Cardiac fibroblast (primary cell): ENCODE measurements around the gene SAAL1.

Experiments
- DNase-seq, 2 donors: peaks; one replicate each; pipeline versions ENCODE4 v3.0.0 to v3.0.0-alpha.2; 2010; ENCODE audit warnings: low read depth in 2 of 2
- H3K4me3 ChIP-seq, 2 donors: replicated peaks in 1 of 2; 1 replicate in 1 of 2; 2 replicates in 1 of 2; pipeline ENCODE4 v1.5.1; 2011; ENCODE audit warnings: low read depth in 2 of 2, low read length in 2 of 2, mild to moderate bottlenecking in 2 of 2, moderate library complexity in 1 of 2
- CTCF ChIP-seq: IDR thresholded peaks from one replicate; pipeline ENCODE4 v1.5.1; 2011; ENCODE audit warnings: low read depth, mild to moderate bottlenecking, low read length, inconsistent platforms

SAAL1 gene

GRCh38 chr11:18108254-18108653 is 2.4 kb upstream of the SAAL1 start:
- DNase-seq: no peak
- no peak overlapping the region for H3K4me3 ChIP-seq
- no peak for TF ChIP-seq CTCF

- no peak overlapping the region for H3K4me3 ChIP-seq
- no peak for TF ChIP-seq CTCF
Measured at GRCh38 chr11:18106688-18107087, 806 bp upstream of the SAAL1 start.

GRCh38 chr11:18105086-18105801 is 638 bp downstream of the SAAL1 start:
- peak overlapping the region; percentile 81 to 98 for H3K4me3 ChIP-seq
- no peak for TF ChIP-seq CTCF
- peak in 1 of 2 donors; percentile 2 for DNase-seq

More at GRCh38 chr11:18106688-18107087, 806 bp upstream of the SAAL1 start:
- peak in 1 of 2 donors; percentile 27 for DNase-seq

- TF ChIP-seq CTCF: no peak
- no peak overlapping the region for H3K4me3 ChIP-seq
- DNase-seq: no peak
Measured at GRCh38 chr11:18100926-18101656, 4.8 kb downstream of the SAAL1 start.

- no peak for TF ChIP-seq CTCF
- H3K4me3 ChIP-seq: no peak overlapping the region
- DNase-seq: no peak
Measured at GRCh38 chr11:18093959-18094358, 11.9 kb downstream of the SAAL1 start.

GRCh38 chr11:18091731-18092130 is 14.2 kb downstream of the SAAL1 start:
- no peak for TF ChIP-seq CTCF
- peak; percentile 23 to 42 for DNase-seq
- H3K4me3 ChIP-seq: no peak overlapping the region
